ENCODE measurements around the gene AMY1B. TPM values are rescaled to one million over a fixed set of nuclear protein-coding genes. Genes with fewer than 3 reads are reported as not detected.
"Not testable (repeated sequence)": the region's sequence is repeated elsewhere in the genome, so short reads cannot be mapped to it uniquely, and the experiment has no call there.

The AMY1B gene
- total RNA-seq: not detected in 2 replicates

GRCh38 chr1:103696110-103696509 is at the start of gene AMY1B:
Gene AMY1B (minus strand): TSS chr1:103696210. CDS start chr1:103695639, 571 bp downstream.
- not testable (repeated sequence) for DNase-seq (ENCODE audit: low read depth in 2 of 2)

GRCh38 chr1:103745040-103745439 is 49.0 kb upstream of the AMY1B start:
- not testable (repeated sequence) for DNase-seq (ENCODE audit: low read depth in 2 of 2)

DNA sequence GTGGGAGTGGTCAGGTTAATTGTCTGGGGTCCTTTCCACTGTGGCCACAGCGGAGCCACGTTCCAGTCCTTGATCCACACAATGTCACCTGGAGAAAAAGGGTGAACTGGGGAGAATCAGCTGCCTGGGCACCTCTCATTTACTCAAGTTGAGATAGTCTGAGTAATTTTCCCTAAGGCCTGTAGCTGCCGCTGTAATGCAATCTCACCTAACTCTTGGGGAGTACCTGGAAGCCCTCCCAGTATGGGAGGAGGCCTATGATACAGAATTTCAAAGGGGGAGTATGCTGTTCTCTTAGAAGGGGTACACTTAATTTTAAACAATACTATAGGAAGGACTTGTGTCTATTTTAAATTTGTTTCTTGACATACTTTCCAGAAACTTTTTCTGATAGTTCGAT is 48.4 kb upstream of the AMY1B start:
- DNase-seq (ENCODE audit: low read depth in 2 of 2): not testable (repeated sequence)

DNA sequence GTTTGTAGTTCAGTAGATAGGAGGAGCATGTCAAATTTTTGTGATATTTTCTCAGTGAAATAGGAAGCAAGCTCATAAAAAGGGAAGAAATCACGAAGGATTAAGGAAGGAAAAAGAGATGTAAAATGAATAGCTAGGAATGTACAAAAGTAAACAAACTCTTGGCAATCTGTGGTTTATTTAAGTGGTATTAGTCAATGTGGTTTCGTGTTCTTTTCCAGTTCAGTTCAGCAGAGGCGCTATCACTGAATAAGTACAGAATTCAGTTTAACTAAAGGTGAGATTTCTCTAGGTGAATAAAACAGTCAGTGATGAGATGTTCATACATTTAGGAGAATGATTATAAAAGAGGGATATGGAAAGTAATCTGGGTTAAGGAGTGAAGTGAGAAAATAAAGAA is 42.0 kb upstream of the AMY1B start:
- not testable (repeated sequence) for DNase-seq (ENCODE audit: low read depth in 2 of 2)

- DNase-seq (ENCODE audit: low read depth in 2 of 2): not testable (repeated sequence)
Measured at GRCh38 chr1:103735334-103735733, 39.3 kb upstream of the AMY1B start.

DNA sequence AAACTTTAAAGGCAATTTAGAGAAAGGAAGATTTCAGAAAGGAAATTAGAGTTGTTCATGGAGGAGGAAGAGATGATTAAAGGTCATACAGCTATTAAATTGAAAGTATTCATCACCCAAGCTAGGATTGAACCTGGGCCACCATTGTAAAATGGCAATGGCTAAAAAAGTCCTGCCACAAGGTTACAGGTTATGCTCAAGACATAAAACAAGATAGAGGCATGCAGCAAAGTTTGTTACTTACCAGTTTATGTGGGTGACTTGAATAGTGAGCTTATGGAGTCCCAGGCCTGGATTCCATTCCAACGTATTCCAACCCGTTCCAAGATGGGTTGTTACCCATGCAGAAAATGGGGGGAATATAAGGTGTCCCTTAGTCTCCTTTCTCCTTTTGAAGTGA is 25.5 kb upstream of the AMY1B start:
- DNase-seq (ENCODE audit: low read depth in 2 of 2): not testable (repeated sequence)

GRCh38 chr1:103717404-103717803 is 21.4 kb upstream of the AMY1B start:
- not testable (repeated sequence) for DNase-seq (ENCODE audit: low read depth in 2 of 2)

DNA sequence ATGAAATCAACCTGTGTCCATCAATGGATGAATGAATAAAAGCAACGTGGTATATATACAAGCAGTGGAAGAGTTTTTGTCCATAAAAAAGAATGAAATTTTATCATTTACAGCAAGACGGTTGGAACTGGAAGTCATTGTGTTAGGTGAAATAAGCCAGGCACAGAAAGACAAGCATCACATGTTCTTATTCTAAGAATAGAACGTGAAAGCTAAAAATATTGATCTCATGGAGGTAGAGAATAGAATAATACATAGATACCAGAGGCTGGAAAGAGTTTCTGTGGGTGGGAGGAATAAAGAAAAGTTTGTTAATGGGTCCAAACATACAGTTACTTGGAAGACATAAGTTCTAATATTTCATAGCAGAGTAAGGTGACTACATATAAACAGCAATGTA is 14.4 kb upstream of the AMY1B start:
- DNase-seq (ENCODE audit: low read depth in 2 of 2): not testable (repeated sequence)

DNA sequence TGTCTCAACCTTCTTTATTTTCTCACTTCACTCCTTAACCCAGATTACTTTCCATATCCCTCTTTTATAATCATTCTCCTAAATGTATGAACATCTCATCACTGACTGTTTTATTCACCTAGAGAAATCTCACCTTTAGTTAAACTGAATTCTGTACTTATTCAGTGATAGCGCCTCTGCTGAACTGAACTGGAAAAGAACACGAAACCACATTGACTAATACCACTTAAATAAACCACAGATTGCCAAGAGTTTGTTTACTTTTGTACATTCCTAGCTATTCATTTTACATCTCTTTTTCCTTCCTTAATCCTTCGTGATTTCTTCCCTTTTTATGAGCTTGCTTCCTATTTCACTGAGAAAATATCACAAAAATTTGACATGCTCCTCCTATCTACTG is 11.7 kb upstream of the AMY1B start:
- DNase-seq (ENCODE audit: low read depth in 2 of 2): not testable (repeated sequence)

GRCh38 chr1:103701256-103701655 is 5.2 kb upstream of the AMY1B start:
- not testable (repeated sequence) for DNase-seq (ENCODE audit: low read depth in 2 of 2)

DNA sequence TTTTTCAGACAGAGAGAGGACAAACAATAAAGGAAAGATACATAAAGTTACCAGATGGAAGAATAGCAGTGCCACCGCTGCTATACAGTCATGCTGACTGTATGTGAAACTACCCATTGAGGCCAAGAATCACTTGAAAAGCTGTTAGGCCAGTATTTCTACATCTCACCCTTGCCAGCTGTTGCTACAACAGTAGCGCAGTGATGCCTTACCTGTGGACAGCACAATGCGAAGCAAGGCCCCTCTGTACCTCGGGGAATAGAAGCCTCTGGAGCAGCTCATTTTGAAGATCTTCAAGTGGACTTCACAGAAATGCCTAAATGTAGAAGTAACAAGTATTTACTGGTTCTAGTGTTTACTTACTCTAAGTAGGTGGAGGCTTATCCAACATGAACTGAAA is 4.7 kb upstream of the AMY1B start:
- not testable (repeated sequence) for DNase-seq (ENCODE audit: low read depth in 2 of 2)

GRCh38 chr1:103697430-103697829 is 1.4 kb upstream of the AMY1B start:
- not testable (repeated sequence) for DNase-seq (ENCODE audit: low read depth in 2 of 2)

- DNase-seq (ENCODE audit: low read depth in 2 of 2): not testable (repeated sequence)
Measured at GRCh38 chr1:103676335-103676734, 19.7 kb downstream of the AMY1B start.

DNA sequence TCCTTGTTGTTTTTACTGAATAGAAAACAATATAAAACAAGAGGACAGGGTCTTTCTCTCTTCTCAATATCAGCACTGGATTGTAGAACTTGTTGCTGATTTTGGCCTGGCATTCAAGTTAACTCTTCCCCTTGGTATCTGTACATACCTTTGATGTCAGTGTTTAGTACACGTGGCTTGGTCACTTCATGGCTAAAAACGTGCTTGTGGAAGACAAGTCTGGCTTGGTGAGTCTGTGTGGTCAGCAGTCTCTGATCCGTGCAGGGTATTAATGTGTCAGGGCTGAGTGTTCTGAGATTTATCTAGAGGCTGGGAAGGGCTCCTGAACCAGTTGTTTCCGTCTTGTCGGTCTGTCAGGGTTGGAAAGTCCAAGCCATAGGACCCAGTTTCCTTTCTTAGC is 40.5 kb downstream of the AMY1B start, which contains the start of gene AMY1A:
Gene AMY1A (plus strand): TSS at position 301 of the 400 bp plus-strand sequence. CDS start 571 bp downstream, outside the sequence.
- DNase-seq (ENCODE audit: low read depth in 2 of 2): not testable (repeated sequence)

GRCh38 chr1:103654133-103654532 is 41.9 kb downstream of the AMY1B start:
- DNase-seq (ENCODE audit: low read depth in 2 of 2): not testable (repeated sequence)

- not testable (repeated sequence) for DNase-seq (ENCODE audit: low read depth in 2 of 2)
Measured at GRCh38 chr1:103650889-103651288, 45.1 kb downstream of the AMY1B start.

- DNase-seq (ENCODE audit: low read depth in 2 of 2): not testable (repeated sequence)
Measured at GRCh38 chr1:103650305-103650704, 45.7 kb downstream of the AMY1B start.

DNA sequence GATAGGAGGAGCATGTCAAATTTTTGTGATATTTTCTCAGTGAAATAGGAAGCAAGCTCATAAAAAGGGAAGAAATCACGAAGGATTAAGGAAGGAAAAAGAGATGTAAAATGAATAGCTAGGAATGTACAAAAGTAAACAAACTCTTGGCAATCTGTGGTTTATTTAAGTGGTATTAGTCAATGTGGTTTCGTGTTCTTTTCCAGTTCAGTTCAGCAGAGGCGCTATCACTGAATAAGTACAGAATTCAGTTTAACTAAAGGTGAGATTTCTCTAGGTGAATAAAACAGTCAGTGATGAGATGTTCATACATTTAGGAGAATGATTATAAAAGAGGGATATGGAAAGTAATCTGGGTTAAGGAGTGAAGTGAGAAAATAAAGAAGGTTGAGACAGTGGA is 52.1 kb downstream of the AMY1B start:
- DNase-seq (ENCODE audit: low read depth in 2 of 2): not testable (repeated sequence)

DNA sequence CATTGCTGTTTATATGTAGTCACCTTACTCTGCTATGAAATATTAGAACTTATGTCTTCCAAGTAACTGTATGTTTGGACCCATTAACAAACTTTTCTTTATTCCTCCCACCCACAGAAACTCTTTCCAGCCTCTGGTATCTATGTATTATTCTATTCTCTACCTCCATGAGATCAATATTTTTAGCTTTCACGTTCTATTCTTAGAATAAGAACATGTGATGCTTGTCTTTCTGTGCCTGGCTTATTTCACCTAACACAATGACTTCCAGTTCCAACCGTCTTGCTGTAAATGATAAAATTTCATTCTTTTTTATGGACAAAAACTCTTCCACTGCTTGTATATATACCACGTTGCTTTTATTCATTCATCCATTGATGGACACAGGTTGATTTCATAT is 54.8 kb downstream of the AMY1B start:
- not testable (repeated sequence) for DNase-seq (ENCODE audit: low read depth in 2 of 2)

Other genes starting within 250 kb of the AMY1B start
- 3.1 and 3.3 TPM in 2 replicates for gene RNPC3, start 170.5 kb downstream of the AMY1B start, total RNA-seq
- 0.90 and 1.9 TPM in 2 replicates for gene AMY2B, start 124.6 kb downstream of the AMY1B start, total RNA-seq
- gene AMY2A, start 78.8 kb downstream of the AMY1B start, total RNA-seq: under 0.01 TPM in 1 of 2 replicates, not detected in the other
- not detected in 2 replicates for gene AMY1A, start 40.5 kb downstream of the AMY1B start, total RNA-seq
- not detected in 2 replicates for gene AMY1C, start 53.7 kb upstream of the AMY1B start, total RNA-seq